GM20431 (cell line): Measurements from ENCODE around the gene MT1B.

Experiments
- in situ Hi-C: fragments of 300-500 bp; cut with MseI, MboI; formaldehyde crosslinking; loops from one replicate; pipeline ENCODE4 v1.15.0; 2020; ENCODE audit warnings: low sequenced_read_pairs; ENCODE audit not compliant: unreplicated experiment

The MT1B gene

DNA sequence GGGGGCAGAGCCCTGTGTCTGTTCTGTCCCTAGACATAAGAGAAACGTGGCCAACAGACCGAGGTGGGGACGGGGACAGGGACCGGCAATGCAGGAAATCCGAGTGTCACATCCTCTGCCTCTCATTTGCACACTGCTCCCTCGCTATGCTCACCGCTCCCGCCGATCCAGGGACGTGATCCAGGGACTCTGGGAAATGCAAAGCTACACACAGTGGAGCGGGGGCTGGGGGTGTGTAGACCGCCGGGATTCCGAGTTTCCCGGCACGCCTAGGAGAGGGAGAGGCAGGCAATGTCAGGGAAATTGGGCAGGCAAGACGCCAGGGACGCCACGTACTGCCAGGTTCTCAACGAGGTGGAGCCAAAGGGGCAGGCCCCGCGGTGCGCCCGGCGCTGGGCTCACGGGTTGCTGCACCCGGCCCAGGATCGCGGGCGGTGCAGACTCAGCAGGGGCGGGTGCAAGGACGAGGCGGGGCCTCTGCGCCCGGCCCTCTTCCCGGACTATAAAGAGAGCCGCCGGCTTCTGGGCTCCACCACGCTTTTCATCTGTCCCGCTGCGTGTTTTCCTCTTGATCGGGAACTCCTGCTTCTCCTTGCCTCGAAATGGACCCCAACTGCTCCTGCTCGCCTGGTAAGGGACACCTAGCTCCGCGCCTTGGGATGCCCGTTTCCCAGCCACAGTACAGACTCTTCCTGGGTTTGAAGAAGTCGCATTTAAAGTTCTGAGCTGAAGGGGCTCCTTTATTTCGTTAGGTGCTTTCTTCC lies 30.4 kb downstream of the MT1B start, which contains the start of gene MT1X:
MT1X (plus strand) TSS at position 532 of the 764 bp plus-strand sequence; CDS start at position 603, 71 bp downstream.
- in situ Hi-C loops, result no loop called here

DNA sequence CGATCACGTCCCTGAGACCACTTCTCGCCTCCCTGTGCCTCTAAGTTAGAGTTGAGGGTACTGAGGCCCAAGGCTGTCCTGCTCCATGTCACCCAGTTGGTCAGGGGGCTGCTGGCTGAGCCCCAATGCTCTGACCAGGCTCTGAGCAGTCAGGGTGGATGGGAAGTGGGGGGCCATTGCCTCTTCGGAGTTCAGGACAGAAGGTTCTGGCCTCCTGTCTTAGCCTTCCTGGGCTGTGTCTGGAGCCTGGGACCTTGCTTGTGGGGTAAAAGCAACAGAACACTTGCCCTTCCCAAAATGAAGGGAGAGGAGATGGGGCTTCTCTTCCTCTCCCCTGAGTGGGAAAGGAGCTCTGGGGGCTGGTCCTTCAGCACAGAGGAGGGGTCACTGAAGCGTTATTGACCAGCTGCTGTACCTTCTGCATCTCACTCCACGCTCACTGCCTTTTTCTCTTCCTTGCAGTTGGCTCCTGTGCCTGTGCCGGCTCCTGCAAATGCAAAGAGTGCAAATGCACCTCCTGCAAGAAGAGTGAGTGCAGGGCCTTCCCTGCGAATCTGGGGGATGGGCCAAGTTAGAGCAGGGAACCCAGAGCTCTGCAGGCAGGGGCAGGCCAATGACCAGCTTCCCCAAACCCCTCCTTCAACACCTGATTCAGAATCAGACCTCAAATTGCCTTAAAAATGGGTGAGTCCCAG lies 31.2 kb downstream of the MT1B start:
- in situ Hi-C loops, result no loop called here

DNA sequence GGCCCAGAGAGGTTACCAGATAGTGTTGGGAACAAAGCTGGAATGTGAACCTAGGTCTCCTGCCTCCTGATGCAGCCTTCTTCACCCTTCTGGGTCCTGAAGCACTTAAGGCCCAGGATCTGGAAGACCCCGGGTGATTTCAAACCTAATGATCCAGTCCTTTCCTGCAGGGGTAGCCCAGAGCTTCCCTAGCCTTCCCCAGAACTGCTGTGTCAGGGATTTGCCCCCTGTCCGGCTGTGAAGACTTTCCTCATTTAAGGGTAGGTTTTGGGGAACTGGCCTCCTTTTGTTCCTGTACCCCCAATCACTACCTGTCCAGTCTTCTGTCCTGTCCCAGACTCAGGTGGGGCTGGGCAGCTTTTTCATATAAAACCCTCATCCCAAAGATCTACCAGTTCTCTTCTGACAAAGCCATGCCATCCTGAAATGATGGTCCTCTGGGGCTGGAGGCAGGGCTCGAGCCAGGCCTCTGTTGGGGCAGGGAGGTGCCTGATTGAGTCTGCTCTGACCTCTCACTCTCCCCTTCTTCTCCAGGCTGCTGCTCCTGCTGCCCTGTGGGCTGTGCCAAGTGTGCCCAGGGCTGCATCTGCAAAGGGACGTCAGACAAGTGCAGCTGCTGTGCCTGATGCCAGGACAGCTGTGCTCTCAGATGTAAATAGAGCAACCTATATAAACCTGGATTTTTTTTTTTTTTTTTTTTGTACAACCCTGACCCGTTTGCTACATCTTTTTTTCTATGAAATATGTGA lies 31.9 kb downstream of the MT1B start:
- in situ Hi-C loops, result no loop called here

DNA sequence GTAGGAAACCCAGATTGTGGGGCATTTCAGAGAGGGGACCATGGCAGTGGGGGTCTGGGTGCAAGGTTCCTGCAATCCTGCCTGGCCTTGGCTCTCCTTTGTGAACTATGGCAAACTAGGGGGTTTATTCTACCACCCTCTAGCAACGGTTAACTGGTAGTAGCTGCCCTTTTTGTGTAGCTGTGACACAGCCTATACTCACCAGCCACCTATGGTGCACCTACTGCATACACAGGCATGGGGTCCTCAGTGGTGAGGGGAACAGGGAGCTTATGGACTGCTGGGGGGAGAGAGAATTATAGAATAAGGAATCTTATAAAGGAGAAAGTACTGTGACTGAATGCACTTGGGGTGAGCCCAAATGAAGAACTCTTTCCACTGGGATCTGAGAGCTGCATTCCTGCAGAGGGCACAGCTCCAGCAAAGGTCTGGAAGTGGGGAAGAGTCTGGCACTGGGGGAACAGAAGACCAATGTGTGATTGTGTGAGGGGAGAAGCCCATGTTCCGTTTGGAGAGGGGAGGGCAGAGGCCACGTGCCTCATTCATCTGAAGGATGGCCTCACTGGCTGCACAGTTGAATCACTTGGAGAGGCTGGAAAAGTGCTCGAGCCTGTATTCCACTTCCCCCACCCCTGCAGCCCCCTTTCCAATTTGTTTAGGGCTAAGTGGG lies 32.7 kb downstream of the MT1B start:
- in situ Hi-C loops, result no loop called here

DNA sequence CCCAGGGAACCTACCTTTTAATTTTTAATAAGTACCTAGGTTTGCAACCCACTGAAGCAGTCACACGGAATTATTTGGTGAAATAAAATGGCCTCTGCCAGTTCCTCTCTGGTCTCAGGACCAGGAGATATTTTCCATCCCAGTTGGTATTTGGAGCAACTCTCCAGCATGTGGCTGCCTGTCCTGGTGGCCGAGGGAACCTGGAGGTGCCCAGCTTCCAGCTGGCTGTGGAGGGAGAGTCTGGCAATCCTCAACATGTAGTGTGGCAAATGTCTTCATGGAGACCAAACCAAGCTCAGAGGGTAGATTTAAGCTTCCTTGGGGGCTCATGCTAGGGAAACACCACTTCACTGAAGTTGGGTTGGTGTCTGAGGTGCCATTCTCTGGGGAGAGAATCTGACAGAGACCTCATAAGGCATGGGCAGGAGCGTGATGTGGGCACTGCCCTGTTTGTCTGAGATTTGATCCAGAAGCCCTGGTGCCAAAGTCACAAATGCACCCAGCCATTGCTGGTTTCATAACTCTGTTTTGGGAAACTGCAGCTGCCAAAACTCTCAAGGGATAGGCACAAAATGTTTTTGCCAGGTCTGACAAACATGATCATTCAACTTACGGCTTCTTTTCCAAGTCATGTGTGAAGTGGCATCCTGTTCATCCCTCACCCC lies 33.4 kb downstream of the MT1B start:
- in situ Hi-C loops, result no loop called here

DNA sequence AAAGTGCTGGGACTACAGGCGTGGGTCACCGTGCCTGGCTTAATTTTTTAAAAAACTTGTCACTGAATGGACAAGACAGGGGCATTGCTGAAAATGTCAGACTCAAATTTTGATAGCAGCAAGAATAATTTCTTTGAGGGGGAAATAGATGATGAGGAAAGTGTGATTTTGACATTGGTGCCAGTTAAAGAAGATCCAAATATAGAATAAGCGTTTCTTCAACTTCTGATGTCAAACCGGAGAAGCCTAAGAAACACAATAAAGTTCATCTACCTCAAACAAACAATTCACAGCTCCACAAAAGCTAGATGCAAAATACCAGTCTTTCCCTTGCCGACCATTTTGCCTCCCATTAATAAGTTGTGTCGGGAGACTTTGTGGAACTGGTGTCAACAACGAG lies 35.1 kb downstream of the MT1B start:
- in situ Hi-C loops, result no loop called here

DNA sequence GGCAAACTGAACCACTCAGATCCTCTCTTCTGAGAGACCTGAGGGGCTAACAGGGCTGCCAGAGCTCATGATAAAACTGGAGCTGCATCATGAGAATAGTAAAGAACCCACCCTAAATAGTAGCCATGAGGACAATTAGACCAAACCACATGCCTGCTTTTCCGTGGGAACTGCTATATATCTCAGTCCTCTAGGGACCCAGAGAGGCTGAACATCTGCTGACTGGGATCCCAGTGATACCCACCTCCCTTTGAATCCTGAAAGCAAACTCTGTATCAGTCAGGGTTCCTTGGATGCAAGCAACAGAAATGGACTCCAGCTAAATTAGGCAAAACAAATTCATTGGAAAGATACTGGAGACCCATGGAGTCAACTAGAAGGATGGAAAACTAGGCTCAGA lies 37.1 kb downstream of the MT1B start:
- in situ Hi-C loops, result no loop called here

DNA sequence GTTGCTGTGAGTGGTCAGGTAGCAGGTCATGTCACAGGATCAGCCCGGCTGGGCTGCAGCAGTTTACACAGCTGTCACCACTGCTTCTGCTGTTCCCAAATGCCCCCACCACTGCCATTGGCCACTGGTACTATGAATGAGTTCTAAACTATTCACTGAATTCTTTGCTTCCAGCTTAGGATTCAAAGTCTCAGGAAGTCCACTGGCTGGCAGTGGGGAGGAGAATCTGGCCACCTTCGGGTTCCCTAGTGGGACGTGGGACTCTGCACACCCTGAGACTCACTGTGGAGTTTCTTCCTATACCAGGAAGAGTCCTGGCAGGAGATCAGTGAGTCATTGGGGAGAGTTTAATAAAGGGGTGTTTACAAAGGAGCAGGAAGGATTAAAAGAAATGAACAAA lies 37.5 kb downstream of the MT1B start:
- in situ Hi-C loops, result no loop called here

DNA sequence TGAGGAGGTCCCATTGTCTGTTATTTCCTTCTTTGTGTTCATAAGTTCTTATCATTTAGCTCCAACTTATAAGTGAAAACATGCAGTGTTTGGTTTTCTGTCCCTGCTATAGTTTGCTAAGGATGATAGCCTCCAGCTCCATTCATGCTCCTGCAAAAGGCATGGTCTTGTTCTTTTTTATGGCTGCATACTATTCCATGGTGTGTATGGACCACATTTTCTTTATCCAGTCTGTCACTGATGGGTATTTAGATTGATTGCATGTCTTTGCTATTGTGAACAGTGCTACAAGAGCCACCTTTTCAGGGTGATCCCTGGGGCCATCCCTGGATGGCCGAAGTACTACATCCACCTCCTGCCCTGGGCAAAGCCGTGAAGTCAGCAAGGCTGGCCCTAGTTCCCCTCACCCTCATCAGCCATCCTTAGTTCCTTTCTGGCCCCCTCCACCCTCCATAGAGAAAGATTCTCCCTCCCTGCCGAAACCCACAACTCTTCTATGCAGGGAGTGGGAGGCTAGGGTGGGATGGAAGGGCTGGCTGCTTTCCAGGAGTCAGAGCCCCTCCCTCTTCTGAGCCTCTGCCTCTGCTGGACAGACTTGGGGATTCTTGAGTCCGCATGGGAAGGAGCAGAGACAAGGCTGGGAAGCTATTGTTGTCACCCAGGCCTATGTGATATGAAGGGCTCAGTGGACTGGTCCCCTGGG lies 38.9 kb downstream of the MT1B start:
- in situ Hi-C loops, result no loop called here

DNA sequence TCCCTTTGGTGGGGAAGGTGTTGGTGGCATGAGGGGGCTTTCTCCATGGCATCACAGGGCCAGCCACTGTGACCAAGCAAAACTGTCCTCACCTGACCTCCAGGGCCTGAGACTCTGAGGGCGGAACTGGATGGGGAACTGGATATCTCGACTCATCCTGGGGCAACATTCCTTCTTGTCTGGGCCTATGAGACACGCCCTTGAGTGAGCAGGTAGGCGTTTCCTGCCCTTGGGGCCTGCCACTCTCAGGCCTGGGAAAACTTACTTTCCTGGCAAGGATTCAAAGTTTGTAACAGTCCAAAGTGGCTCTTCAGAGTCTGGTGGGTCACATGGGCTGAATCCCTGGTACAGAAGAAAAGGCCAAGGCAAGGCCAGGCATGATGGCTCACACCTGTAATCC lies 40.2 kb downstream of the MT1B start:
- in situ Hi-C loops, result no loop called here

DNA sequence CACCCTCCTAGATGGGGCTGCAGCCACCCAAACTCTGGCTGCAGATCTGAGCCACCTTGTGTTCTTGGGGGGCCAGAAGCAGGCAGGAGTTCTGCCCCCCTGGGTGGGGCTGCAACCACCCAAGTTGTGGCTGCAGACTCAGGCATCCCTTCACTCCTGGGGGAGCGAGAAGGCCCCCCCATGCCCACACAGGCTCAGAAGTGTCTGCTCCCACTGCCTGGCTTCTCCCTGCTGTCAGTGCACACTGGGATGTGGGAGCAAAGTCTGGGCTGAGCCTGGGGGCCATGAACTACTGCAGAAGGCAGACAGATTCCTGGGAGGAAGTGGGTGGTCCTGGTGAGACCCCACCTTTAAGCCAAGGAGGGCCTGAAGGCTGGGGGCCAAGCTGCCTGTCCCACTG lies 43.6 kb downstream of the MT1B start:
- in situ Hi-C loops, result loop anchor here (5.0 kb wide), 1 partner anchor 113 kb away; no protein-coding TSS in a partner anchor

DNA sequence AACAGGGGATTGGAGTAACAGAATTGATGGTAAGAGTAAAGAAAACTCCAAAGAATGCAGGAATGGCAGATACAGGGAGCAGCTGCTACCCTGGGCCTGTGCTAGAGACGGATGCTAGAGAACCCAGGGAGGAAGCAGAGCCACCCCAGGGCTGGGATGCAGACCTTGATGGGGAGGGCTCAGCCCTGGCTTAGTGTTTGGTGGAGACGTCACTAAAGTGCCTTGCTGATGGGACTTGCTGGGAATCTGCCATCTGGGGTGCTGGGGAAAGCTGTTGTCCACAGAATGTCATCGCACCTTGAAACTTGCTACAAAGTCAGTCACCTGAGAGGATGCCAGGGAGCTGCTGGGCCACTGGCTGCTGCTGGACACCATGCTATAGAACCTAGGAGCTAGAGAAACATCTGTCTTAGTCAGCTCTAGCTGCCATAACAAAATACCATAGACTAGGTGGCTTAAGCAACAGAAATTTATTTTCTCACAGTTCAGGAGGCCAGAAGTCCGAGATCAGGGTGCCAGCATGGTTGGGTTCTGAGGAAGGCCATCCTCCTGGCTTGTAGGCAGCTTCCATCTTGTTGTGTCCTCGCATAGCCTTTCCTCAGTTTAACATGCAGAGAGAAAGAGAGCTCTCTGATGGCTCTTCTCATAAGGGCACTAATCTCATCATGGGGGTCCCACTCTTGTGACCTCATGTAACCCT lies 45.9 kb downstream of the MT1B start:
- in situ Hi-C loops, result loop anchor here (5.0 kb wide), 1 partner anchor 115 kb away; no protein-coding TSS in a partner anchor

DNA sequence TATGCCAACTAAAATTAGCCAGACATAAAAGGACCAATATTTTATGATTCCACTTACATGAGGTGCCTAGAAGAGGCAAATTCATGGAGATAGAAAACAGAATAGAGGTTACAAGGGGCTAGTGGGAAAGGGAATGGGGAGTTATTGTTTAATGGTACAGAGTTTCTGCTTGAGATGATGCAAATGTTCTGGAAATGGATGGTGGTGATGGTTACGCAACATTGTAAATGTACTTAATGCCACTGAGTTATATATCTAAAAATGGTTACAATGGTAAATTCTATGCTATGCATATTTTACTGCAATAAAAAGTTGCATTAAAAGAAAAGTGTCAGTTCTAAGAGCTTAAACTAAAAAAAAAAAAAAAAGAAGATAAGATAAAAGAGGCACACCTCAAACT lies 48.5 kb downstream of the MT1B start:
- in situ Hi-C loops, result no loop called here

DNA sequence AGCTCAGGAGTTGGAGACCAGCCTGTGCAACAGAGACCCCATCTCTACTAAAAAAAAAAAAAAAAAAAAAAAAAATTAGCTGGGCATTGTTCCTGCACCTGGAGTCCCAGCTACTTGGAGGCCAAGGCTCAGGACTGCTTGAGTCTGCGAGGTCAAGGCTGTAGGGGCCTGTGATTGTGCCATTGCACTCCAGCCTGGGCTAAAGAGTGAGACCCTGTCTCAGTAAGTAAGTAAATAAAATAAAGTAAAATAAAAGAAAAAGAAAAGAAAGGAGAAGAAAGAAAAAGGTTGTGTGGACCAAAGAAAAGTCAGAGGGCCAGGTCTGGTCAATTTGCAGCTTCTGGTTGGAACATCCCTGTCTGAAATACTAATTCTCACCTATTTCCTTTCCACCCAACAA lies 48.9 kb downstream of the MT1B start:
- in situ Hi-C loops, result no loop called here

DNA sequence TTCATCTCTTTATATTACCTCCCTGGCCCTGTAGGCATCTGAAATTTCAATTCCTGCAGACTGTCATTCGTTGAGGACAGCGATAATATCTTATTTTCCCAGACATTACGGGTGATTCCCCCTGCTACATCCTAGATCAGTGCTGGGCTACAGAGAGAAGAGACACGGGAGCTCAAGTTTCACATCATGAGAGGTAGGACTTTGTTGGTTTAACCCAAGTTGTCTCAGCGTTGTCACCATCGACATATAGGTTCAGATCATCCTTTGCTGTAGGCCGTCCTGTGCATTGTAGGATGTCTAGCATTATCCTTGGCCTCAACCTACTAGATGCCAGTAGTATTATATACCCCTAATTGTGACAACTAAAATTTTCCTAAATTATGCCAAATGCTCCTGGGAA lies 49.8 kb downstream of the MT1B start:
- in situ Hi-C loops, result no loop called here
